ENCODE measurements around the gene GTF2F1.
A peak's percentile ranks its signal among the peaks of the same experiment; 100 is the strongest.
"Not testable (repeated sequence)": the region's sequence is repeated elsewhere in the genome, so short reads cannot be mapped to it uniquely, and the experiment has no call there.

The GTF2F1 gene

DNA sequence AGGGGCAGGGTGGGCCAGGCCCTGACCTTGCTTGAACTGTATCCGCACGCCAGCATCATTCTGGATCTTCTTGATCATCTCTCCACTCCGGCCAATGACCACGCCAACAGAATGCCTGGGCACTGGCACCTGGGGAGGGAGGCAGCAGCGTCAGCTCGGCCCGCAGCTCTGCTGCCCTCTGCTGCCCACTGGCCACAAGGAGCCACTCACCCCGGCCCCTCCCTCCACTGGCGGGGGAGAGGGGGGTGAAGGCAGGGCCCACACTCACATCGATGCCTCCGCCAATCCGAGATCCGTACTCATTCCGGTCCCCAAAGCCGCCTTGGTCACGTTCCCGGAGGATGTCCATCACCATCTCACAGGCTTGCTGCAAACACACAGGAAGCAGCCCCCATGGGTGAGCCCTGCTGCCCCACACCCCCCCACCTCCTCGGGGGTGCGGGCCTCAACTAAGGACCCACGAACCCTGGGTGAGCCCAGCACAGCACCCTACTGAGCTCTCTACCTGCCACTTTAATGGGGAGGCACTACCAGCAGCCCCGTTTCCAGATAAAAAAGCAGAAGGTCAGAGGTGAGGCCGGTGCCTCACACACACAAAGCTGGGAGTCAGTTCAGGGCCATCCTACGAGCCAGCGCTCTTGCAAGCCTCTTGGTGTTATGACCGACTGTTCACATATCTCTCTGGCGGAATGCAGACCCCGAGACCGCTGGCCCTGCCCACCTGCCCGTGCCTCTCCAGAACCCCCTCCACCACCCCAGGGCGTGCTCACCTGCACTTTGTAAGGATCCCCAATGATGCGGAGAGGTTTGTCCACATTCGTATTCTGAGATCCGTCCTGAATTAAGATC lies 25.0 kb upstream of the GTF2F1 start:
- no peak for DNase-seq

GRCh38 chr19:6416658-6417405 lies 23.9 kb upstream of the GTF2F1 start:
- no peak for DNase-seq

- DNase-seq: no peak
Observed at GRCh38 chr19:6415591-6416190, 22.7 kb upstream of the GTF2F1 start.

DNA sequence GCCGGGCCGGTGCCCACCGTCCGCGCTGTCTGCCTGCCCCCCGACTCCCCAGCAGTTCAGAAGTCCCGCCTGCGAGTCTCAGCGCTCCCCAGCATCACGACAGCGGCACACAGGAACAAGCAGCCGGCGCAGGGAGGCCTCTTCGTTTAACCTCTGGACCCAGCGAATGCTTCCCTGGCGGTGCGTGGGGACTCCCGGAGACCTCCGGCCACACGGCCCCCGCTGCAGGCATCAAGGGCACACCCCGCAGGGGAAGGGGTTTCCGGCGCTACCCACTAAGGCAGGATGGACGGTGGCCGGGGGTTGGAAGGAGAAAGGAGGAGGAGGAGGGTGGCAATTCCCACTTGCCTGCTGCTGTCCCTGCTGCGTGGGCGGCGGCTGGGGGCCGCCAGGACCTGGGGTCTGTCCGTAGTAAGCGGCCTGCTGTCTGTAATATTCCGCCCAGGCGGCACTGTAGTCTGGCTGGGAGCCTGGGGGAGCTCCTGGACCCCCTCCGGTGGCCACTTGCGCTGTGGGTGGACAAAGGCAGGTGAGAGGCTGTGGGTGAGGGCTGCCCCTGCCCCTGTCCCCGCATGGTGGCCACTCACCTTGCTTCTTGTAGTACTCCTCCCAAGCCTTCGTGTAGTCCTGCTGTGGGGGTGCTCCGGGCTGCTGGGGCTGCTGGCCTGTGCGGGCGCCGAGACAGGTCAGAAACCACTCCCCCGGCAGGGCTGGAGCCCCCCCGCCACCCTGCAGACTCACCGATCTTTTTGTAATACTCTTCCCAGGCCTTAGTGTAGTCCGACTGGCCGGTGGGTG lies 22.0 kb upstream of the GTF2F1 start:
- DNase-seq: no peak

GRCh38 chr19:6413721-6414643 lies 21.0 kb upstream of the GTF2F1 start:
- DNase-seq: no peak

GRCh38 chr19:6413291-6413690 lies 20.3 kb upstream of the GTF2F1 start:
- DNase-seq: no peak

DNA sequence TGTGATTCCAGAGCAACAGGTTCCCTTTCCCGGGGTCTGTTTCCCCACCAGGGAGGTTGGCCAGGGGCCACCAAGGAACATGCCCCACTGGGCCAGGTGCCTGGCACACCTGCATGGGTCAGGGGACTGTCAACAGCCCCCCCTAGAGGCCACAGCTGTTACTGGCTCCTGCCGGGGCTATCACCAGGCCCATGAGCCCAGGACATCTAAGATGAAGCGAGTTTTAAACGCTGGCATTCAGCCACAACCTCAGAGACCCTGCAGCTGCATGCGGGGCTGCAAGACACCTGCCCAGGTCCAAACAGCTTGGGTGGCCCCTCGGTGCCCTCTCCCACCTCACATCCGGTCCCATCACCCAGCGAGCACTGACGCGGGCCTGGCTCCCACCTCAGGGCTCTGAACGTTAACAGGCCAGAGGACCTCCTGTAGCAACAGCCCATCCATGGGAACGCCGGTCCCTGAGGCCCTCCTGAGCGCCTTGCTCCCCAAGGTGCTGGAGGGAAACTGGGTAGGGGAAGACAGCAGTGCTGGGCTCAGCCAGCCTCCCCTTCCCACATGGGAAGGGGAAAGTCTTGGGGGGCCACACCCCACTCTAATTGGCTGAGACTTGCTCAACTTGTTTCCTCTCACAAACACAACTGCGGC lies 19.6 kb upstream of the GTF2F1 start:
- no peak for DNase-seq

DNA sequence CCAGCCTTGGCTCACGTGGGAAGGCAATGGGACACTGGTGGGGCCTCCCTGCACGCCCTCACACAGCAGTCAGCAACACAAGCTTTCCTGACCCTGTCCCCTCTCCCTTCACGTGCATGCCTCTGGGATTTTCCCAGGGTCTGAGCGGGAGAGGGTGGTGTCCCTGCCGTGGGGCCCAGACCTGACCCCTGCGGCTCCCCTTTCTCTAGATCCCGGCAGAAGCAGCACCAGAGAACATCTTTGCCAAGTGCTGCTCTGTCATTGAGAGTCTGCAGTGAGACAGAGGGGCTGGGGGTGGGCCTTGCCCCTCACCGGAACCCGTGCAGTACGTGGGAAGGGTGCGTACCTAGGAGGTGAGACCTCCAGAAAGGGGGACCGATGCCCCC lies 19.1 kb upstream of the GTF2F1 start:
- DNase-seq: no peak

DNA sequence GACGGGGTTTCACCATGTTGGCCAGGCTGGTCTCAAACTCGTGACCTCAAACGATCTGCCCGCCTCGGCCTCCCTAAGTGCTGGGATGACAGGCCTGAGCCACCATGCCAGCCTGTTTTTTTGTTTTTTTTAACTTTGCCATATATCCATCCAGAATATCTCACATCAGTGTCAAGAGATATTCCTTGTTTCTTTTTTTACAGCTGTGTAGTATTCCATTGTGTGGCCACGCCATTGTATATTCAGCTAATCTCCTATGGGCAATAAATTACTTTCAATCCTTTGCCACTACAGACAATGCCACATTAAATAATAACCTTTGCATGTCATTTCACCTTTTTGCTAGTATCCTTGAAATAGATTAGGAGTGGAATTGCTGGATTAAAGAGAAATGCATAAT lies 16.4 kb upstream of the GTF2F1 start:
- no peak for DNase-seq

- no peak for DNase-seq
Observed at GRCh38 chr19:6406401-6406800, 13.4 kb upstream of the GTF2F1 start.

DNA sequence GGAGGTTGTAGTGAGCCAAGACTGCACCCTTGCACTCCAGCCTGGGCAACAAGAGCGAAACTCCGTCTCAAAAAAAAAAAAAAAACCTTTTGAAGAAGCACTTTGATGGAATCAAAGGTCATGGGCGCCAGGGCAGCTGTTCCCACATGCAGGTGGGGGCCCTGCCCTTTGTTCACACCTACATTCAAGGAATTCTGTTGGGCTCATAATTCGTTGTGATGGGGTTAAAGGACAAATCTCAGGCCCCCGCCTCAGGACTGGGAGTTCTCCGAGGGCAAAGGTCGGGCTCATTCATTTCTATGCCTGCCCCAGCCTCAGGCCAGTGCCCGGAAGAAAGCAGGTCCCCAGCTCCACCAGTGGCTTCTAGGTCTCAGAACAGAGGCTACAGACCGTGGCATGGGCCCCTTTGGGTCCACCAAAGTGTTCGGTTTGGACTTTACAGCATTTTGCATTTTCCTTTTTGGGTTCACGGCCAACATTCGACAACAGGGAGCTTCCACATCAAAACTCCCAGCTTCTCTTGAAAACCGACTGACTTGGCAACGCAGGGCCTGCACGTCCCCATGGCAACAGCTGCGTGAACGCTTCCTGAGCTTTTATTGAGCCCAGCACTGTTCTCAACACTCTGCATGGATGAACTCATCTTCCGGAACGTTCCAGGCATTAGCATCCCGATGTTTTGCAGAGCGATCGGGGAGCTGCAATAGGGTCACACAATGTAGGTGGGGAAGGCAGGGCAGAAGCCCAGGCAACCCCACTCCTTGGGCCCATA lies 10.1 kb upstream of the GTF2F1 start:
- DNase-seq: peak; percentile 1

- no peak for DNase-seq
Observed at GRCh38 chr19:6402058-6402457, 9.1 kb upstream of the GTF2F1 start.

GRCh38 chr19:6400062-6400944 lies 7.3 kb upstream of the GTF2F1 start:
- DNase-seq: not testable (repeated sequence)

DNA sequence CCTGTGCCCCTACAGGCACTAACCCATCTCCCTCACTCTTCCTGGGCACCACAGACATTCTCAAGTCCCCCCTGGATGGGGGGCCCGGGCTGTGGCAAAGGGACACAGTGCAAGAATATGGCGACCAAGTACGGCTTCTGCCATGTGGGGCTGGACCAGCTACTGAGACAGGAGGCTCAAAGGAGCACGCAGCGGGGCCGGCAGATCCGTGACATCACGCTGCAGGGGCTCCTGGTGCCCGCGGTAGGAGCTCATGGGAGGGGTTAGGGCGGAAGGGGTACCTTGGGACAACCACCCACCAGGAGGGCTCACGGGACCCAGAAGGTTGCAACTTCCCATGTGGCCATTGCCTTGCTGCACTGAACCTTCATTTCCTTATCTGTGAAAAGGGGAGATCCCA lies 3.3 kb upstream of the GTF2F1 start:
- DNase-seq: no peak

GRCh38 chr19:6394831-6395230 lies 1.9 kb upstream of the GTF2F1 start:
- no peak for DNase-seq

DNA sequence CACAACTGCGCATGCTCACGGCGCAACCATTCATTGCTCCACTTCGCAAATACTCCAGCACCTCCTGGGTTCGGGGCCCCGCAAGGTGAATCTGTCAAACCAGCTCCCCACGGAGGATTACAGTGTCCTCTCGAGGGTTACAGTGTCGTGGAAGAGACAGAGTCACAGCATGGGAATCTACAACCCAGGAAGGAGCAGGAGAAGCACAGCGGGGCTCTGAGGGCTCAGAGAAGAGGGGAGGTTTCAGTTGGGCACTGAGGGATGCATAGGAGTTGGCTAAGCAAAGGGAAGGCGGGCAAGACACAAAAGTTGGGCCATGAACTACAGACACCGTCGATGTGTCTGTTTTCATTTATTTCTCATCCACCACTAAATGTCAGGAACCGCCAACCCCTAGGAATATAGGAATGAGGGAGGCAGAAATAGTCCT lies 1.0 kb upstream of the GTF2F1 start:
- DNase-seq: no peak

DNA sequence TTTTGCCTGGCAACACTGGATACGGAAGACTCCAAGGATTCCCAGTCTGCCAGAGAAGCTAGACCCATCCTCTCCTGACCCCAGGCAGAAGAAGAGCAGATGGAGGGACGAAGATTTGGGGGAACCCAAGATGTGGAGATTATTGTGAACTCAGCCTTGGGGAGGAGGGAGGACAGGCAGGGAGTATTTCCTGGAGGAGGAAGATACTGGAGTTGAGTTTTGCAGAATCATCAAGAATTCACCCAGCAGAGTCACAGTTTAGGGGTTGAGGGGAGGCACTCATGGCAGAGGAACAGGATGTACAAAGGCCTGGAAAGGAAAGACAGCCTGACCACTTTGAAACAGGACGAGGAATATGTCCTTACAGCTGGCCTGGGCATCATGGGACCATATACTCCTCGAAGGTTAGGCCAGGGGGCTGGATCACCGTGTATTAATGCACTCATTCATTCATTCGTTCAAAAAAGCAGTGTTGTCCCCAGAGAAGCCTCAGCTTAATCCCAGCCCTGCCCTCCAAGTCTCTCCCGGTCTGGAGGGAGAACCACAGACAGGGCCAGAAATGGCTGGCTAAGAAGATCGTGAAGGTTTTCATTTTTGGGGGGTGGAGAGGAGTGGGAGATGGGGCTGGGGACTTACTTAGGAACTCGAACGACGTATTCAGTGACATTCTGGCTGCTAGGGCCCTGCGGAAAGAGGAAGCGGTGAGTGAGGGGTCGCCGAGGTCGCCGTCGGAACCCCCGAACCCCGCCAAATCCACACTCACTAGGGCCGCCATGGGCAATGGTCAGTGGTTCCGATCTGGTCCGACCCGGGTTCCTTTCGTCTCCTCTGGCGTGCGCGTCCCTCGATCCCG lies 517 bp downstream of the GTF2F1 start:
- DNase-seq: no peak

DNA sequence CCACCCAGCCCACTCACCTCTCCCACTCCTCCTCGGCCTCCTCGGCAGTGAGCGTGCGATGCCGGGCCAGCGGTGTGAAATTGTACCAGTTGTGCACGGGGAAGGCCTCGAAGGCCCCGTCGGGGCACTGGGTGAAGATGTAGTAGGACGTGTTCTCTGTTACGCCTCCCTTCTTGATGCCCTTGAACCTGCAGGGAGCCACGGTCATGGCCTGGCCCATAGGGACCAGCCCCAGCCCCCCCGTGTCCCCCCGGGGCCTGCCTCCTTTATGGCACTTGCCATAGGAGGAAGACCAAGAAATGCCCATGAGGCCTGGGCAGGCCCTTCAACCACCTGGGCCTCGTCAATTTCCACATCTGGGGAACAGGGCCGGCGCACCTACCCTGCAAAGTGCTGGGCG lies 5.6 kb downstream of the GTF2F1 start:
- no peak for DNase-seq

DNA sequence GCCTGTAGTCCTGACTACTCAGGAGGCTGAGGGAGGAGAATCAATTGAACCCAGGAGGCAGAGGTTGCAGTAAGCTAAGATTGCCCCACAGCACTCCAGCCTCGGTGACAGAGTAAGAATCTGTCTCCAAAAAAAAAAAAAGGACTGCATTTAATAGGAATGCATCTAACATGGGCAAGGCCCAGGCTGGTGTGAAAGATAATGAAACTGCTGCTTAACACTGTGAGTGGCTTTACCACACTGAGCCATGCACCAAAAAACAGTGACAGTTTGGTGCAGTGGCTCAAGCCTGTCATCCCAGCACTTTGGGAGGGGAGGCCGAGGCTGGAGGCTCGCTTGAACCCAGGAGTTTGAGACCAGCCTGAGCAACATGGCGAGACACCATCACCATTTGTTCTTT lies 8.6 kb downstream of the GTF2F1 start:
- DNase-seq: no peak
